Measurements from ENCODE around the gene FHOD3. TPM values are rescaled to one million over a fixed set of nuclear protein-coding genes. Genes with fewer than 3 reads are reported as not detected.

FHOD3 gene
- total RNA-seq, 4 donors from 2014 or later: 3.5 to 40.0 (median 14.5) TPM

DNA sequence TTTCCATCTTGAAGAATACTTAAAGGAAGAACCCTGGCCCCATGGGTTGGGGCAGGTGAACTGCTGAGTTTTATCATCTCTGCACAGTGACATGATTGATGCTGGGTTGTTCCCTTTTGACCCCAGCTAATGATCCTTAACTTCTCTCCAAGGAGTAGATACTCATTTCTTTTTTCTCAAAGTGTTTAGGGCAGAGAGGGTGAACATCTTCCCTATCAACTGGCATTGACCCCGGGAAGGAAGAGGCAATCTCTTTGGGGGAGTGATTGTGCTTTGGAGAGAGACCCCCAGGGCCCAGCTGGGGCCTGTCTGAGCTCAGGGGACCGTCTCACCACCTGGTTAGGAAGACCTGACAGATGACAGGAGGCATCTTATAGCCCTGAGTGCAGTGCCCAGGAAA lies 190.6 kb downstream of the FHOD3 start:
- intact Hi-C loops (cut with DNase I; ENCODE audit: low total_unique reads): no loop called here
- no peak for DNase-seq
- WGBS, 2 donors (ENCODE audit: low coverage in 1 of 2): 51% methylated on average over 2 of the region's 2 CpGs; no CpG with 5 or more reads in 1 of the 2 donors
- in situ Hi-C loops (cut with MboI; ENCODE audit: low pct_ligation_motif_present in 1 of 4, low pct_unique_long_range_greater_than_20kb in 1 of 4, low sequenced_read_pairs in 3 of 4): no loop called here
- H3K36me3 ChIP-seq: no peaks in the 10 kb centered on the region
- no peak overlapping the region for H3K4me3 ChIP-seq
- H3K27ac ChIP-seq: no peak overlapping the region
- TF ChIP-seq, protein P1, sequence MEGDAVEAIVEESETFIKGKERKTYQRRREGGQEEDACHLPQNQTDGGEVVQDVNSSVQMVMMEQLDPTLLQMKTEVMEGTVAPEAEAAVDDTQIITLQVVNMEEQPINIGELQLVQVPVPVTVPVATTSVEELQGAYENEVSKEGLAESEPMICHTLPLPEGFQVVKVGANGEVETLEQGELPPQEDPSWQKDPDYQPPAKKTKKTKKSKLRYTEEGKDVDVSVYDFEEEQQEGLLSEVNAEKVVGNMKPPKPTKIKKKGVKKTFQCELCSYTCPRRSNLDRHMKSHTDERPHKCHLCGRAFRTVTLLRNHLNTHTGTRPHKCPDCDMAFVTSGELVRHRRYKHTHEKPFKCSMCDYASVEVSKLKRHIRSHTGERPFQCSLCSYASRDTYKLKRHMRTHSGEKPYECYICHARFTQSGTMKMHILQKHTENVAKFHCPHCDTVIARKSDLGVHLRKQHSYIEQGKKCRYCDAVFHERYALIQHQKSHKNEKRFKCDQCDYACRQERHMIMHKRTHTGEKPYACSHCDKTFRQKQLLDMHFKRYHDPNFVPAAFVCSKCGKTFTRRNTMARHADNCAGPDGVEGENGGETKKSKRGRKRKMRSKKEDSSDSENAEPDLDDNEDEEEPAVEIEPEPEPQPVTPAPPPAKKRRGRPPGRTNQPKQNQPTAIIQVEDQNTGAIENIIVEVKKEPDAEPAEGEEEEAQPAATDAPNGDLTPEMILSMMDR (IDR thresholded peaks at IDR 0.05): no peak
- no peak for TF ChIP-seq POLR2AphosphoS5 (IDR thresholded peaks at IDR 0.05)
- H3K4me1 ChIP-seq: no peaks in the 10 kb centered on the region
- H3K9me3 ChIP-seq: no peaks in the 10 kb centered on the region
- H3K27me3 ChIP-seq: no peaks in the 10 kb centered on the region

DNA sequence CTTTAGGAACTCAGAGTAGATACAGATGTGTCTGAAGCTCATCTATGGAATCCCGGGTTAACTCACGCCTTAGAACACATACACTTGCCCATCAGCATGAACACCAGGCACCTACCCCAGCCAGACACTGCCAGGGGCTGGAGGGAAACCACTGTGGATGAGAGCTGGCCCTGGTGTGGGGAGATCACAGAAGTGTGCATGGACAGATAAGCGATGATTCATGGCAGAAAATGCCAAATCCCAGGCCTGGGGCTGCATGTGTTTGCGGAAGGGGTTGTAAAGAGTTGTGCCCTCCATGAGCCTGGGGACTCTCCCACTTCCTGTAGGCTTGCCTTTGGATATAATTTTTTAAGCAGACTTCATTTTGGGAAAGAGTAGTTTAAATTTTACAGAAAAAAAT lies 193.4 kb downstream of the FHOD3 start:
- intact Hi-C loops (cut with DNase I; ENCODE audit: low total_unique reads): no loop called here

DNA sequence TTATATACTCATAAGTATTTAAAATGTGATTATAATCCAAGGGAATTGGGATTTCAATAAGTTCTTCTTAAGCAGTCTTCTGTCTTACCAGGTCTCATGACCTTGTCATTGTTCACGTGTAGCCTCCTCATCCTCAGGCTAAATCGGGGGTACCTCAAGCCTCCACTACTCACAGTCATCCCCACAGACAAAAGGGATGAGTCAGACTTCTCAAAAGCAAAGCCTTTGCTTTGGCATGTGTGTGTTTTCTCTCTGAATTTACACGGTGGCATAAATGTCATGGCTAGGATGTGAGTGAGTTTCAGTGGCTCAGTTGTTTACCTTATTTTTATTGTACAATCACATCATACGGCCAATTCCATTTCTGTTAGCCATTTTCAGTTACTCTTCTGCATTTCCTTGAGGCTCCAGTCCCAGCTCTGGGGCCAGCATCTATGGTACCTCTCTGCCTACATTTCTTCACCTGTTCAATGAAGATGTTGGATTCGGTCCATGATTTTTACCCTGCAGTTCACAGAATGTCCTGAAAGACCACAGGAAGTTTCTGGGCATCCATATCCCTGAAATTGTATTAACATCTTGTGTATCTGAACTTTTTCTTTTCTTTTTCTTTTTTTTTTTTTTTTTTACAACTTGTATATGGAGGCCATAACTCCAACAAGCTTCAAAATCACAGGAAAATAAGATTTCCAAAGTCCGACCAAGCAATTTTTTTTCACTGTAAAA lies 195.3 kb downstream of the FHOD3 start:
- no peaks in the 10 kb centered on the region for H3K4me1 ChIP-seq
- no peak overlapping the region for H3K4me3 ChIP-seq
- DNase-seq: no peak
- H3K36me3 ChIP-seq: no peaks in the 10 kb centered on the region
- in situ Hi-C loops (cut with MboI; ENCODE audit: low pct_ligation_motif_present in 1 of 4, low pct_unique_long_range_greater_than_20kb in 1 of 4, low sequenced_read_pairs in 3 of 4) (no loop called here), intact Hi-C loops (cut with DNase I; ENCODE audit: low total_unique reads) (no loop called here)
- no peaks in the 10 kb centered on the region for H3K27me3 ChIP-seq
- WGBS, 2 donors (ENCODE audit: low coverage in 1 of 2): 63 to 78% methylated on average over 5 to 6 of the region's 6 CpGs
- TF ChIP-seq EP300 (IDR thresholded peaks at IDR 0.05; ENCODE audit: low read depth): no peak
- no peak for TF ChIP-seq POLR2A (IDR thresholded peaks at IDR 0.05)
- TF ChIP-seq POLR2AphosphoS5 (IDR thresholded peaks at IDR 0.05): no peak
- TF ChIP-seq, protein P1 (IDR thresholded peaks at IDR 0.05): no peak
- H3K27ac ChIP-seq: no peak overlapping the region
- no peaks in the 10 kb centered on the region for H3K9me3 ChIP-seq

More for the DNA sequence above, 193.4 kb downstream of the FHOD3 start:
- 87 to 88% methylated on average over 3 to 4 of the region's 4 CpGs for WGBS, 2 donors (ENCODE audit: low coverage in 1 of 2)
- no peak for TF ChIP-seq POLR2AphosphoS5 (IDR thresholded peaks at IDR 0.05)
- no peak for TF ChIP-seq EP300 (IDR thresholded peaks at IDR 0.05; ENCODE audit: low read depth)
- DNase-seq: no peak
- Histone ChIP-seq H3K4me1 (no peaks in the 10 kb centered on the region), H3K9me3 (no peaks in the 10 kb centered on the region), H3K27ac (no peak overlapping the region), H3K27me3 (no peaks in the 10 kb centered on the region), H3K36me3 (no peaks in the 10 kb centered on the region), H3K4me3 (no peak overlapping the region)
- in situ Hi-C loops (cut with MboI; ENCODE audit: low pct_ligation_motif_present in 1 of 4, low pct_unique_long_range_greater_than_20kb in 1 of 4, low sequenced_read_pairs in 3 of 4): no loop called here

DNA sequence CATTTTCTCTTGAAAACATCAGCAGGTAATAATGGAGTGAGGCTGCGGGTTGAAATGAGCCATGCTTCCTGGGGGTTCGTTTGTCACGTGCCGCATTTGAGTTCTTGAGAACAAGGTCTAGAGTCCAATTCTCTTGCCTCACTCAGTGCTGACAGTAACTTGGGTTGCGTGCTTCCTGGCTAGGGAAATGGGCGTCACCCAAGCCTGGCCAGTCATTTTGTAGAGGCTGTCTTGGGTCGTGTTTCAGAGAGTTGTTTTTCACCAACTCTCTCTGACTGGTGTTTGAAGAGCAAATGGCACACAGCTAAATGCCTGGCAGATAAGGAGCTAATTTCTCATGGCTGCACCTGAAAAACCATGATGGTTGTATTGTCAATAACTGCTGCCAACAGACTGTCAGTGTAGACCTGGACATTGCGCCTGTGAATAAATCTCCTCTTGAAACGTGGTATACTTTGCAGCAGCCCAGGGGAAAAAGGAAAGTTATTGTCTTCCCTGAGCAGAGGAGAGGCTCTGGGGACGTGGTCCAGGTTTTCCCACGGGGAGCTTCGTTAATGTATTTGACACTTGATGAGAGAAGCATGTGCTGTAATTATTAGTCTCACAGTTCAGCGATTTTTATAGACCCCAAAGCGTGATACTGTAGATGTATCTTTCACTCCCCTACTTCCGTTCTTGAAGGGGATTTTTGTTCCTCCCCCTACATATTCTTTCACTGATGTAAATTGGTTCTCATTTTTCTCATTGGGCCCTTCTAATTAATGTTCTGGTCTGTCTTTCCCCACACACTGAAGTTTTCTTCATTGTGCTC lies 196.0 kb downstream of the FHOD3 start:
- no peak overlapping the region for H3K27ac ChIP-seq
- WGBS, 2 donors (ENCODE audit: low coverage in 1 of 2): 69 to 78% methylated on average over 10 to 15 of the region's 15 CpGs
- no peaks in the 10 kb centered on the region for H3K36me3 ChIP-seq
- no peaks in the 10 kb centered on the region for H3K9me3 ChIP-seq
- intact Hi-C loops (cut with DNase I; ENCODE audit: low total_unique reads) (no loop called here), in situ Hi-C loops (cut with MboI; ENCODE audit: low pct_ligation_motif_present in 1 of 4, low pct_unique_long_range_greater_than_20kb in 1 of 4, low sequenced_read_pairs in 3 of 4) (no loop called here)
- TF ChIP-seq POLR2AphosphoS5 (IDR thresholded peaks at IDR 0.05): no peak
- TF ChIP-seq, protein P1 (IDR thresholded peaks at IDR 0.05): no peak
- no peak for TF ChIP-seq POLR2A (IDR thresholded peaks at IDR 0.05)
- TF ChIP-seq EP300 (IDR thresholded peaks at IDR 0.05; ENCODE audit: low read depth): no peak
- DNase-seq: no peak
- H3K27me3 ChIP-seq: no peaks in the 10 kb centered on the region
- H3K4me3 ChIP-seq: no peak overlapping the region
- H3K4me1 ChIP-seq: no peaks in the 10 kb centered on the region
